ENCODE measurements around the gene OTOL1. TPM values are rescaled to one million over a fixed set of nuclear protein-coding genes. Genes with fewer than 3 reads are reported as not detected.

Gene OTOL1
- total RNA-seq, 1 donor from 2014 or later = not detected

DNA sequence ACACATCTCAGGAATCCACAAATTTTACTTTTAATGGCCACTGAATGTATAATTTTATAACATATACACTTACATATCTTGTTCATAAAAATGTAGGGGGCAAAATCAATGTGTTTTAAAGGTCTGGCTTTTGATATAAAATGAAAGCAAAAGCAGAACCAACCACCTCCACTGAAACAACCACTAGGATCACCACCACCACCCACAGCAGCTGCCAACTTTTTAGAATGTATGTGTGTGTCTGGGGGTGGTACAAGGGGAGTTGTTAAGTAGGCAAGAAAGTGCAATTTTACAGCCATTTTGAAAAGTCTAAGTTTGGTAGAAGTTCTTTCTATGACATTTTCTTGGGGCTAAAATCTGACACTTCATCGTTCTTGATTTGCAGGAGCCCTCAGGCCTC is 44.0 kb downstream of the OTOL1 start:
- no peak for DNase-seq (ENCODE audit: low read depth)

- no peak for DNase-seq (ENCODE audit: low read depth)
Observed at GRCh38 chr3:161545824-161546223, 49.2 kb downstream of the OTOL1 start.

DNA sequence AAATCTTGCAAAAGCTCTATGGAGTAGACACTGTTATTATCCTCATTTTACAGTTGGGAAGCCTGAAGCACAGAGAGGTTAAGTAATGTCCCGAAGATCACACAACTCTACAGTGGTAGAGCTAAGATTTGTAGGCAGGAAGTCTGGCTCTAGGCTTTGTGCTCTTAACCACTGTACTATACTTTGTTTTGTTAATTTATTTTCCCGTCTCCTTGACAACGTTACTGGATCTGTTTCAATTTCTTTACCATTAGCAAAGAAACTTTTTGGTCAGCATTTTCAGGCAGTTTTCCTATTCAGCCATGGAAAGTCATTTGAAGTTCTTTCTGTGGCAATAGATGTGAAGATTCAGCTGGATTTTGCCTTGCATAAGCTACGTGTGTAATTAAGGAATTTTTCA is 51.7 kb downstream of the OTOL1 start:
- DNase-seq (ENCODE audit: low read depth) = no peak

DNA sequence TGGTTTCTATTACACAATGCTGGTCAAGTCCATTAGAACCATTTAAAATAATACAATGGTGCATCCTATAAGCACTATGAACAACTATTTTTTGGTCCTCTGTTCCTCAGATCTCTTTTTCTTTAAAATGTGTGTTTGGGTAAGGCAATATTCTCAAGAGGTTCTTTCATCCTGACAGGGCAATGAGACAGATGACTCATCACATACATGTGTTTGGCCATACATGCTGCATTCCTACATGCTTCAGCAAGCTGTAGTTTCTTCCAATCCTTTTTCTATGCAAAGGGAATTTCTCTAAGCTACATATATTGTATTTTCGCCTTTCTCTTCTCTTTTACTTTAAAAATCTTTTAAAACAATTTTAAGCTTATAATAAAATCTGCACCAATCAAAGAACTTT is 52.7 kb downstream of the OTOL1 start:
- no peak for DNase-seq (ENCODE audit: low read depth)

GRCh38 chr3:161550491-161551195 is 54.0 kb downstream of the OTOL1 start:
- no peak for DNase-seq (ENCODE audit: low read depth)

GRCh38 chr3:161551697-161552096 is 55.1 kb downstream of the OTOL1 start:
- DNase-seq (ENCODE audit: low read depth) = no peak

GRCh38 chr3:161552984-161553560 is 56.5 kb downstream of the OTOL1 start:
- DNase-seq (ENCODE audit: low read depth) = no peak

Other genes starting within 250 kb of the OTOL1 start
- gene SPTSSB, start 125.3 kb upstream of the OTOL1 start, total RNA-seq = not detected in 2 replicates